B cell (primary cell): Measurements from ENCODE around the gene RAB12. TPM values are rescaled to one million over a fixed set of nuclear protein-coding genes. Genes with fewer than 3 reads are reported as not detected.
A peak's percentile ranks its signal among the peaks of the same experiment; 100 is the strongest.

Experiments used
- ATAC-seq: fragments of 200-7000 bp; cut with Tn5 transposase; one replicate; pipeline ENCODE4 v1.10.0; 2021; ENCODE audit warnings: low read depth, mild to moderate bottlenecking, moderate number of reproducible peaks, moderate library complexity
- CTCF ChIA-PET: fragments of 350-600 bp; sonication (Branson Sonifier 250); formaldehyde crosslinking; loops from one replicate; lab custom pipeline; 2021; ENCODE audit warnings: antibody characterized with exemption, inconsistent platforms; lab: Charles Lee
- POLR2A ChIA-PET: fragments of 350-600 bp; sonication (Branson Sonifier 250); formaldehyde crosslinking; loops from one replicate; lab custom pipeline; 2021; ENCODE audit warnings: antibody characterized with exemption; lab: Charles Lee
- DNase-seq: peaks from one replicate; pipeline ENCODE4 v3.0.0; 2013
- H2AFZ ChIP-seq: 2 replicates; pipeline ENCODE4 v1.6.1; 2012; ENCODE audit warnings: mild to moderate bottlenecking, low read depth, low read length; ENCODE audit not compliant: insufficient read depth, poor library complexity, severe bottlenecking
- H3K27ac ChIP-seq, 2 donors: 1 replicate in 1 of 2; 2 replicates in 1 of 2; pipeline ENCODE4 v1.5.1; 2012 to 2013; ENCODE audit warnings: low read length in 2 of 2, mild to moderate bottlenecking in 2 of 2, moderate library complexity in 1 of 2
- H3K27me3 ChIP-seq, 4 experiments: fragments of 200-600 bp in 1 of 4; sonication (generic) in 1 of 4; replicated peaks in 1 of 4; 1 replicate in 2 of 4; 2 replicates in 2 of 4; pipeline versions ENCODE4 v1.6.1 to v1.7.0; 2013 to 2016; ENCODE audit warnings: low read length in 3 of 4, mild to moderate bottlenecking in 2 of 4, mixed read lengths in 1 of 4, moderate library complexity in 1 of 4; ENCODE audit not compliant: insufficient read depth in 4 of 4, control insufficient read depth in 3 of 4; ENCODE audit errors: control extremely low read depth in 1 of 4
- H3K36me3 ChIP-seq, 2 experiments: replicated peaks in 1 of 2; 1 replicate in 1 of 2; 2 replicates in 1 of 2; pipeline versions ENCODE4 v1.6.1 to v1.7.1; 2013; ENCODE audit warnings: low read length in 1 of 2; ENCODE audit not compliant: insufficient read depth in 2 of 2, control insufficient read depth in 1 of 2; ENCODE audit errors: control extremely low read depth in 1 of 2, extremely low read depth in 1 of 2
- H3K4me1 ChIP-seq, 2 donors: fragments of 200-600 bp in 1 of 2; sonication (generic) in 1 of 2; 1 replicate in 1 of 2; 2 replicates in 1 of 2; pipeline versions ENCODE4 v1.5.1 to v1.6.1; 2013 to 2017; ENCODE audit warnings: low read length in 2 of 2; ENCODE audit not compliant: control insufficient read depth in 2 of 2, insufficient read depth in 2 of 2
- H3K4me2 ChIP-seq: replicated peaks from 2 replicates; pipeline ENCODE3; 2012; ENCODE audit warnings: mild to moderate bottlenecking, low read depth, low read length; ENCODE audit not compliant: poor library complexity, severe bottlenecking
- H3K4me3 ChIP-seq, 5 experiments: fragments of 200-600 bp in 1 of 5; sonication (generic) in 1 of 5; 1 replicate in 3 of 5; 2 replicates in 2 of 5; pipeline versions ENCODE4 v1.5.1 to v1.7.0; 2011 to 2016; ENCODE audit warnings: low read length in 4 of 5, mild to moderate bottlenecking in 4 of 5, low read depth in 2 of 5, control low read depth in 1 of 5, moderate library complexity in 1 of 5; ENCODE audit not compliant: insufficient read depth in 1 of 5; ENCODE audit errors: control extremely low read depth in 1 of 5, extremely low read depth in 1 of 5
- H3K79me2 ChIP-seq: fragments of 200-600 bp; sonication (generic); one replicate; pipeline ENCODE4 v1.6.0; 2016; ENCODE audit warnings: low read length; ENCODE audit not compliant: control insufficient read depth, insufficient read depth
- H3K9ac ChIP-seq: fragments of 200-600 bp; sonication (generic); 2 replicates; pipeline ENCODE4 v1.6.1; 2017; ENCODE audit warnings: mild to moderate bottlenecking, low read length, moderate library complexity
- H3K9me3 ChIP-seq, 3 donors: one replicate each; pipeline versions ENCODE4 v1.6.1 to v1.7.1; 2013; ENCODE audit warnings: low read length in 2 of 3; ENCODE audit not compliant: control insufficient read depth in 2 of 3, insufficient read depth in 1 of 3; ENCODE audit errors: control extremely low read depth in 1 of 3
- H4K20me1 ChIP-seq: 2 replicates; pipeline ENCODE4 v1.6.0; 2012; ENCODE audit warnings: mild to moderate bottlenecking, low read length; ENCODE audit not compliant: insufficient read depth, control insufficient read depth, poor library complexity, severe bottlenecking
- H3K27ac Mint-ChIP-seq: one replicate; pipeline ENCODE4 v1.8.0; 2021; ENCODE audit warnings: mixed read lengths
- H3K27me3 Mint-ChIP-seq: one replicate; pipeline ENCODE4 v1.8.0; 2021; ENCODE audit warnings: mixed read lengths
- H3K4me1 Mint-ChIP-seq: one replicate; pipeline ENCODE4 v1.8.0; 2021; ENCODE audit warnings: mixed read lengths
- H3K4me3 Mint-ChIP-seq: one replicate; pipeline ENCODE4 v1.8.0; 2021; ENCODE audit warnings: mixed read lengths
- H3K9me3 Mint-ChIP-seq: one replicate; pipeline ENCODE4 v1.8.0; 2022; ENCODE audit warnings: mixed read lengths; ENCODE audit not compliant: insufficient read depth
- EZH2 ChIP-seq: IDR thresholded peaks from 2 replicates; pipeline ENCODE4 v1.6.1; 2012; ENCODE audit warnings: borderline replicate concordance, low read depth, mild to moderate bottlenecking, moderate library complexity, low read length; ENCODE audit not compliant: insufficient read depth, poor library complexity, severe bottlenecking
- WGBS: methylation state at CpG from one replicate; pipeline ENCODE4 v1.1.5; 2013; ENCODE audit warnings: missing lambda C conversion rate; ENCODE audit not compliant: insufficient coverage; 5-methylcytosine and 5-hydroxymethylcytosine counted together
- intact Hi-C: fragments of 100-400 bp; cut with micrococcal nuclease; formaldehyde crosslinking; loops from one replicate; pipeline ENCODE4 v1.10.0; 2022
- polyA plus RNA-seq: library from polyadenylated mRNA; depleted of rRNA; stranded (reverse); fragments of >200 nt; gene quantifications from 2 replicates; pipeline ENCODE4 v1.2.3, GENCODE V29; 2012
- total RNA-seq, 2 donors: library from RNA; stranded (reverse); fragments of 120-200 nt in 1 of 2; gene quantifications; 1 replicate in 1 of 2; 2 replicates in 1 of 2; pipeline versions ENCODE4 v1.2.3 to v1.2.4, GENCODE V29; 2013 to 2022
- TF ChIP-seq, protein P1 (sequence below): fragments of 200-600 bp; IDR thresholded peaks from one replicate; pipeline ENCODE4 v1.8.0; 2022; ENCODE audit warnings: antibody characterized with exemption, mild to moderate bottlenecking

Gene RAB12
- total and polyA plus RNA-seq, 2 donors (not counting 1 experiment from before 2014, with no cell fraction given), result 12.8 to 38.7 TPM

DNA sequence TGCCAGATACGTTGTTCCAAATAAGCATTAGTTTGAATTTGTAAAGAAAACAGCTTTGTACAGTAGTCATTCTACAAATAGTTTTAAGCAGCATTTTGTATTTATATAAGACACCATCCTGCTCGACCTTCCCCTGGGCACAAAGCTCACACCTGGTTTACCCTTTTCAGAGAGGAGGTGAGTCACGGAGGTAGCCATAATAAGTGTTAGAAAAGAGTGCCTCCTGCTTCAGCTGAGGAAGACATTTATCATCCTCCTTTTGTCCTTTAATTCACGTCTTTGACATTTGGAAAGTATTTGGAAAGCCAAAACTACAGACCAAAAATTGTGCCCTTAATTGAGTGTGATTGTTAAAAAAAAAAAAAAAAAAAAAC is 6.8 kb downstream of the RAB12 start:
- TF ChIP-seq EZH2, result no peak
- TF ChIP-seq, protein P1, sequence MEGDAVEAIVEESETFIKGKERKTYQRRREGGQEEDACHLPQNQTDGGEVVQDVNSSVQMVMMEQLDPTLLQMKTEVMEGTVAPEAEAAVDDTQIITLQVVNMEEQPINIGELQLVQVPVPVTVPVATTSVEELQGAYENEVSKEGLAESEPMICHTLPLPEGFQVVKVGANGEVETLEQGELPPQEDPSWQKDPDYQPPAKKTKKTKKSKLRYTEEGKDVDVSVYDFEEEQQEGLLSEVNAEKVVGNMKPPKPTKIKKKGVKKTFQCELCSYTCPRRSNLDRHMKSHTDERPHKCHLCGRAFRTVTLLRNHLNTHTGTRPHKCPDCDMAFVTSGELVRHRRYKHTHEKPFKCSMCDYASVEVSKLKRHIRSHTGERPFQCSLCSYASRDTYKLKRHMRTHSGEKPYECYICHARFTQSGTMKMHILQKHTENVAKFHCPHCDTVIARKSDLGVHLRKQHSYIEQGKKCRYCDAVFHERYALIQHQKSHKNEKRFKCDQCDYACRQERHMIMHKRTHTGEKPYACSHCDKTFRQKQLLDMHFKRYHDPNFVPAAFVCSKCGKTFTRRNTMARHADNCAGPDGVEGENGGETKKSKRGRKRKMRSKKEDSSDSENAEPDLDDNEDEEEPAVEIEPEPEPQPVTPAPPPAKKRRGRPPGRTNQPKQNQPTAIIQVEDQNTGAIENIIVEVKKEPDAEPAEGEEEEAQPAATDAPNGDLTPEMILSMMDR, result no peak
- H3K4me1 Mint-ChIP-seq, result peaks cover 83% of the 10 kb centered on the region
- H4K20me1 ChIP-seq, result peaks cover 81% of the 10 kb centered on the region

DNA sequence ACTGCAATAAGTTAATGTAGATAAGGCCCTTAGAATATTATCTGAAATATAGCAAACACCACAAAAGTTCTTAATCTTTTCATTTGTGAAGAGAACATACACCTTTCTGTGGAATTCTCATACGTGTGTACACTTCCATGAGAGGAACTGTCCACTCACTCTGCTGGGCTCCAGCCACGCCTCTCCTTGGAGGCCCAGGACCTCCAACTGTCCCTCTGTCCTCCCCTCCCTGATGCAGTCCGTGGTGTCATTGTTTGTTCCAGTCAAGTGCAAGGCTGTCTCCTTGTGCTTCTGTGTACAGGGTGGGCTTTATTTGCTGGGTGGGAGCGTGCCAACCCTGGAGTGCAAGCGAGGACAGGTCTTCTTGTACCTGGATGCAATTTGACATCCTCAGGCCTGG is 8.7 kb downstream of the RAB12 start:
- Mint-ChIP-seq H3K4me1 (peaks cover 80% of the 10 kb centered on the region), H3K27ac (peak overlapping the region; percentile 32)
- WGBS, result 91% methylated on average over 4 of the region's 5 CpGs

More for the DNA sequence above, 6.8 kb downstream of the RAB12 start:
- H3K4me2 ChIP-seq, result no peak overlapping the region
- no peaks in the 10 kb centered on the region for H3K27me3 ChIP-seq
- Mint-ChIP-seq H3K9me3 (no peaks in the 10 kb centered on the region), H3K27me3 (no peaks in the 10 kb centered on the region), H3K27ac (no peak overlapping the region), H3K4me3 (no peak overlapping the region)
- POLR2A ChIA-PET, result no interaction called here
- no peak overlapping the region for H3K9ac ChIP-seq
- DNase-seq (no peak), ATAC-seq (no peak)
- peaks cover 4 to 10% of the 10 kb centered on the region in 2 experiments for H3K36me3 ChIP-seq
- H3K9me3 ChIP-seq, result no peaks in the 10 kb centered on the region
- intact Hi-C loops, result loop anchor here (10.0 kb wide), 1 partner anchor 859 kb away; the partner anchor contains the start of gene RALBP1
- H2AFZ ChIP-seq, result no peak overlapping the region
- no peak overlapping the region for H3K27ac ChIP-seq
- H3K79me2 ChIP-seq, result peaks cover 99% of the 10 kb centered on the region
- CTCF ChIA-PET, result interaction anchor here (0.7 to 1.2 kb wide), 3 partner anchors 7 to 129 kb away, joined by 3 read pairs; no protein-coding TSS in a partner anchor
- H3K4me1 ChIP-seq, result peaks cover 45 to 47% of the 10 kb centered on the region in 2 donors
- no CpG with 5 or more reads among the region's 4 CpGs for WGBS
- no peak overlapping the region for H3K4me3 ChIP-seq

More for the DNA sequence above, 8.7 kb downstream of the RAB12 start:
- H3K27me3 ChIP-seq, result no peaks in the 10 kb centered on the region
- ChIA-PET POLR2A (no interaction called here), CTCF (no interaction called here)
- peaks cover 32 to 33% of the 10 kb centered on the region in 2 donors for H3K4me1 ChIP-seq
- peaks cover 0 to 6% (median 0%) of the 10 kb centered on the region in 3 donors for H3K9me3 ChIP-seq
- TF ChIP-seq, protein P1, result no peak
- no peak for TF ChIP-seq EZH2
- no peak overlapping the region for H3K27ac ChIP-seq
- H3K4me3 ChIP-seq, result no peak overlapping the region
- peaks cover 62% of the 10 kb centered on the region for H4K20me1 ChIP-seq
- DNase-seq (no peak), ATAC-seq (no peak)
- no peak overlapping the region for H3K4me2 ChIP-seq
- H3K9me3 Mint-ChIP-seq, result no peaks in the 10 kb centered on the region
- no peaks in the 10 kb centered on the region for H3K27me3 Mint-ChIP-seq
- no peak overlapping the region for H3K4me3 Mint-ChIP-seq
- peaks cover 91% of the 10 kb centered on the region for H3K79me2 ChIP-seq
- peaks cover 4 to 8% of the 10 kb centered on the region in 2 experiments for H3K36me3 ChIP-seq
- intact Hi-C loops, result loop anchor here (10.0 kb wide), 1 partner anchor 857 kb away; the partner anchor contains the start of gene RALBP1
- no peak overlapping the region for H2AFZ ChIP-seq
- no peak overlapping the region for H3K9ac ChIP-seq
